Astrocyte (in vitro differentiated cells and primary cell): ENCODE results near the gene SCGB1D2. TPM values are rescaled to one million over a fixed set of nuclear protein-coding genes. Genes with fewer than 3 reads are reported as not detected.

Experiments
- DNase-seq: peaks from one replicate; pipeline ENCODE4 v3.0.0-alpha.2; 2010; ENCODE audit warnings: low read depth
- FAIRE-seq: peaks from 2 replicates; lab custom pipeline; 2011; peaks lifted over from hg19 to GRCh38; lab: Jason Lieb, UNC
- H2AFZ ChIP-seq: 2 replicates; pipeline ENCODE4 v1.6.0; 2012; ENCODE audit warnings: low read depth, low read length, inconsistent platforms
- H3K27ac ChIP-seq: 2 replicates; pipeline ENCODE4 v1.5.1; 2011; ENCODE audit warnings: low read depth, low read length, inconsistent platforms
- H3K27me3 ChIP-seq: 2 replicates; pipeline ENCODE4 v1.6.0; 2011; ENCODE audit warnings: low read length, inconsistent platforms; ENCODE audit not compliant: insufficient read depth
- H3K36me3 ChIP-seq: 2 replicates; pipeline ENCODE4 v1.5.1; 2011; ENCODE audit warnings: low read length, inconsistent platforms; ENCODE audit not compliant: insufficient read depth
- H3K4me1 ChIP-seq: 2 replicates; pipeline ENCODE4 v1.5.1; 2011; ENCODE audit warnings: low read length, inconsistent platforms; ENCODE audit not compliant: insufficient read depth
- H3K4me2 ChIP-seq: 2 replicates; pipeline ENCODE4 v1.6.0; 2012; ENCODE audit warnings: low read length, inconsistent platforms
- H3K4me3 ChIP-seq: 2 replicates; pipeline ENCODE4 v1.5.1; 2011; ENCODE audit warnings: low read depth, mild to moderate bottlenecking, low read length, inconsistent platforms; ENCODE audit not compliant: insufficient read depth
- H3K79me2 ChIP-seq: 2 replicates; pipeline ENCODE4 v1.6.0; 2012; ENCODE audit warnings: mild to moderate bottlenecking, low read length, inconsistent platforms; ENCODE audit not compliant: insufficient read depth
- H3K9ac ChIP-seq: 2 replicates; pipeline ENCODE4 v1.6.0; 2012; ENCODE audit warnings: mild to moderate bottlenecking, low read length, inconsistent platforms
- H3K9me3 ChIP-seq: 2 replicates; pipeline ENCODE4 v1.5.1; 2012; ENCODE audit warnings: low read depth, mild to moderate bottlenecking, low read length, inconsistent platforms; ENCODE audit not compliant: insufficient read depth
- H4K20me1 ChIP-seq: 2 replicates; pipeline ENCODE4 v1.6.0; 2012; ENCODE audit warnings: low read length, inconsistent platforms; ENCODE audit not compliant: insufficient read depth
- H3K27ac Mint-ChIP-seq: one replicate; pipeline ENCODE4 v1.8.0; 2021; ENCODE audit warnings: mild to moderate bottlenecking, mixed read lengths; ENCODE audit not compliant: unreplicated experiment
- H3K27me3 Mint-ChIP-seq: one replicate; pipeline ENCODE4 v1.8.0; 2021; ENCODE audit warnings: low read depth, mixed read lengths; ENCODE audit not compliant: unreplicated experiment
- H3K36me3 Mint-ChIP-seq: one replicate; pipeline ENCODE4 v1.8.0; 2021; ENCODE audit warnings: low read depth, mixed read lengths; ENCODE audit not compliant: unreplicated experiment
- H3K4me1 Mint-ChIP-seq: one replicate; pipeline ENCODE4 v1.8.0; 2021; ENCODE audit warnings: low read depth, mixed read lengths; ENCODE audit not compliant: unreplicated experiment
- H3K4me3 Mint-ChIP-seq: one replicate; pipeline ENCODE4 v1.8.0; 2021; ENCODE audit warnings: mild to moderate bottlenecking, moderate library complexity, mixed read lengths; ENCODE audit not compliant: unreplicated experiment
- H3K9me3 Mint-ChIP-seq: one replicate; pipeline ENCODE4 v1.8.0; 2021; ENCODE audit warnings: mild to moderate bottlenecking, mixed read lengths; ENCODE audit not compliant: unreplicated experiment
- EZH2 ChIP-seq: IDR thresholded peaks from 2 replicates; pipeline ENCODE4 v1.6.1; 2012; ENCODE audit warnings: mild to moderate bottlenecking, low read length, inconsistent platforms; ENCODE audit not compliant: insufficient read depth
- total RNA-seq: library from RNA; stranded (reverse); gene quantifications from 2 replicates; pipeline ENCODE4 v1.2.1, GENCODE V29; 2021
- TF ChIP-seq, protein P1 (sequence below): IDR thresholded peaks from 2 replicates; pipeline ENCODE4 v1.5.1; 2011; ENCODE audit warnings: low read depth, mild to moderate bottlenecking, inconsistent platforms, low read length, moderate library complexity; ENCODE audit not compliant: insufficient read depth

Gene SCGB1D2
- total RNA-seq, 1 donor from 2014 or later = not detected

DNA sequence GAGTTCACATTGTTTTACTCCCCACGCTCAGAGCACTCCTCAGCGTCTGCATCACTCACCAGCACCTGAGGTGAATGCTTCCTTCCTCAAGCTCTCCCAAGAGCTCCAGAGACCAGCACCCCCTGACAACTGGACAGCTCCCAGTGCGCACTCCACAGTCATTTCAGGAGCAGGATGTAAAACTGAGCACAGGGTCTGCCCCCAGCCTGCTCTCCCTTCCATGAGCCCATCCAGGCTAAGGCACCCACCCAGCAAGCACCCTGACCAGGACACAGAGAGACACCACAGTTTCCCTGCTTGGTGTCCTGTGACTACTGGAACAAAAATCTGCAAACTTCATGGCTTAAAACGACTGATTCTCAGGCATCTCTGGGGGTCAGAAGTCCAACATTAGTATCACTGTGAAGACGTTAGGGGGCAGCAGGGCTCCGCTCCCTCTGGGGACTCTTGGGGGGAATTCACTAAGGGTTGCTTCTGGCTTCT lies 3.3 kb downstream of the SCGB1D2 start:
- Histone ChIP-seq H3K9ac (no peak overlapping the region), H3K4me1 (no peaks in the 10 kb centered on the region), H3K4me2 (no peak overlapping the region), H3K27me3 (no peaks in the 10 kb centered on the region), H2AFZ (no peak overlapping the region), H3K4me3 (no peak overlapping the region), H4K20me1 (no peaks in the 10 kb centered on the region), H3K9me3 (no peaks in the 10 kb centered on the region), H3K27ac (no peak overlapping the region), H3K79me2 (no peaks in the 10 kb centered on the region), H3K36me3 (no peaks in the 10 kb centered on the region)
- Mint-ChIP-seq H3K27me3 (peaks cover 32% of the 10 kb centered on the region), H3K4me1 (no peaks in the 10 kb centered on the region), H3K4me3 (no peak overlapping the region), H3K9me3 (peaks cover 7% of the 10 kb centered on the region), H3K27ac (peak overlapping the region; percentile 28), H3K36me3 (no peaks in the 10 kb centered on the region)
- DNase-seq = peak; percentile 10
- TF ChIP-seq EZH2 = no peak
- TF ChIP-seq, protein P1, sequence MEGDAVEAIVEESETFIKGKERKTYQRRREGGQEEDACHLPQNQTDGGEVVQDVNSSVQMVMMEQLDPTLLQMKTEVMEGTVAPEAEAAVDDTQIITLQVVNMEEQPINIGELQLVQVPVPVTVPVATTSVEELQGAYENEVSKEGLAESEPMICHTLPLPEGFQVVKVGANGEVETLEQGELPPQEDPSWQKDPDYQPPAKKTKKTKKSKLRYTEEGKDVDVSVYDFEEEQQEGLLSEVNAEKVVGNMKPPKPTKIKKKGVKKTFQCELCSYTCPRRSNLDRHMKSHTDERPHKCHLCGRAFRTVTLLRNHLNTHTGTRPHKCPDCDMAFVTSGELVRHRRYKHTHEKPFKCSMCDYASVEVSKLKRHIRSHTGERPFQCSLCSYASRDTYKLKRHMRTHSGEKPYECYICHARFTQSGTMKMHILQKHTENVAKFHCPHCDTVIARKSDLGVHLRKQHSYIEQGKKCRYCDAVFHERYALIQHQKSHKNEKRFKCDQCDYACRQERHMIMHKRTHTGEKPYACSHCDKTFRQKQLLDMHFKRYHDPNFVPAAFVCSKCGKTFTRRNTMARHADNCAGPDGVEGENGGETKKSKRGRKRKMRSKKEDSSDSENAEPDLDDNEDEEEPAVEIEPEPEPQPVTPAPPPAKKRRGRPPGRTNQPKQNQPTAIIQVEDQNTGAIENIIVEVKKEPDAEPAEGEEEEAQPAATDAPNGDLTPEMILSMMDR = no peak
- FAIRE-seq = no peak

DNA sequence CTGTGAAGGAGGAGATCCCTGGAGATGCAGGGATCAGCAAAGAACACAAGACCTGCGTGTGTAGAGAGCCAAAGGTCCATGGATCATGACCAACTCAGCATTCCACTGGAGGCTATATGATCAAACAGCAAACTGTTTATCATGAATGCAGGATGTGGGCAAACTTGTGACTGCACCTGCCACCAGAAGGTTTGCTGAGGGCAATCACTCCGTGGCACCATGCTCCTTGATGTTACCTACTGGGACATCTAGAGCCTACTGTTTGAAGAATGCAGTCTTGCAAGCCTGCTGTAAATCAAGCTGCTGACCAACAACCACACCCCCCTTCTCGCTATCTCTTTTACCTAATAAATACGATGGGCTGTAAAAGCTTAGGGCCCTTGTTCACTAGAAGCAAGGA lies 9.7 kb downstream of the SCGB1D2 start:
- DNase-seq (no peak), FAIRE-seq (no peak)
- Mint-ChIP-seq H3K4me3 (no peak overlapping the region), H3K4me1 (peaks cover 3% of the 10 kb centered on the region), H3K9me3 (peaks cover 20% of the 10 kb centered on the region), H3K27ac (no peak overlapping the region), H3K36me3 (no peaks in the 10 kb centered on the region), H3K27me3 (peaks cover 17% of the 10 kb centered on the region)
- Histone ChIP-seq H3K36me3 (no peaks in the 10 kb centered on the region), H3K4me3 (no peak overlapping the region), H2AFZ (no peak overlapping the region), H3K27ac (no peak overlapping the region), H3K4me1 (no peaks in the 10 kb centered on the region), H3K9me3 (peaks cover 8% of the 10 kb centered on the region), H3K4me2 (no peak overlapping the region), H3K9ac (no peak overlapping the region), H3K27me3 (no peaks in the 10 kb centered on the region), H4K20me1 (no peaks in the 10 kb centered on the region), H3K79me2 (no peaks in the 10 kb centered on the region)
- TF ChIP-seq EZH2 = no peak
- TF ChIP-seq, protein P1 = no peak

DNA sequence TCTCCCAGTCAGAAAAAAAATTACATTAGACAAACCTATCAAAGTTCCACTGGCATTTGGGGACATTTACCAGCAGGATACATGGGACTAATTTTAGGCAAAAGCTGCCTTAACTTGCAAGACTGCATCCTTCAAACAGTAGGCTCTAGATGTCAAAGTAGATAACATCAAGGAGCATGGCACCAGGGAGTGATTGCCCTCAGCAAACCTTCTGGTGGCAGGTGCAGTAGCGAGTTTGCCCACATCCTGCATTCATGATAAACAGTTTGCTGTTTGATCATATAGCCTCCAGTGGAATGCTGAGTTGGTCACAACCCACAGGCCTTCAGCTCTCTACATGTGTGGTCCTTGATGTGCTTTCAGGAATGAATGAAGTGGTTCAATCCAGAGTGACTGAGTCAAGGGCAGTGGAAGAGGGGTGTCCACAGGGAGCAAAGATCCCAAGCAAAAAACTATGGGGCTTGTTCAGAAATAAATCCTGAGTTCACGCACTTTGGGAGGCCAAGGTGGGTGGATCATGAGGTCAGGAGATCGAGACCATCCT lies 12.0 kb downstream of the SCGB1D2 start:
- Mint-ChIP-seq H3K9me3 (peaks cover 20% of the 10 kb centered on the region), H3K27ac (no peak overlapping the region), H3K4me1 (peaks cover 3% of the 10 kb centered on the region), H3K27me3 (peaks cover 14% of the 10 kb centered on the region), H3K36me3 (no peaks in the 10 kb centered on the region), H3K4me3 (no peak overlapping the region)
- no peak for TF ChIP-seq EZH2
- TF ChIP-seq, protein P1 = no peak
- no peaks in the 10 kb centered on the region for H3K79me2 ChIP-seq
- no peaks in the 10 kb centered on the region for H3K4me1 ChIP-seq
- H3K27ac ChIP-seq = no peak overlapping the region
- no peaks in the 10 kb centered on the region for H4K20me1 ChIP-seq
- H3K27me3 ChIP-seq = no peaks in the 10 kb centered on the region
- no peak overlapping the region for H3K9ac ChIP-seq
- no peak overlapping the region for H2AFZ ChIP-seq
- DNase-seq = no peak
- H3K4me2 ChIP-seq = no peak overlapping the region
- H3K9me3 ChIP-seq = peaks cover 8% of the 10 kb centered on the region
- H3K4me3 ChIP-seq = no peak overlapping the region
- H3K36me3 ChIP-seq = no peaks in the 10 kb centered on the region
- FAIRE-seq = no peak
